GM12891 (cell line): ENCODE data around the gene COMMD1.

ENCODE experiments used
- POLR2A ChIP-seq: IDR thresholded peaks from 2 replicates; pipeline ENCODE4 v1.6.1; 2011; ENCODE audit warnings: low read depth, low read length, control low read depth
- POLR2AphosphoS5 ChIP-seq: IDR thresholded peaks from 2 replicates; pipeline ENCODE4 v1.6.1; 2011; ENCODE audit warnings: low read depth, low read length, control low read depth
- POU2F2 ChIP-seq: IDR thresholded peaks from 2 replicates; pipeline ENCODE4 v1.6.1; 2011; ENCODE audit warnings: low read depth, mild to moderate bottlenecking, control low read depth, low read length, moderate library complexity
- TAF1 ChIP-seq: IDR thresholded peaks from 2 replicates; pipeline ENCODE4 v1.6.1; 2011; ENCODE audit warnings: low read depth, low read length, control low read depth

DNA sequence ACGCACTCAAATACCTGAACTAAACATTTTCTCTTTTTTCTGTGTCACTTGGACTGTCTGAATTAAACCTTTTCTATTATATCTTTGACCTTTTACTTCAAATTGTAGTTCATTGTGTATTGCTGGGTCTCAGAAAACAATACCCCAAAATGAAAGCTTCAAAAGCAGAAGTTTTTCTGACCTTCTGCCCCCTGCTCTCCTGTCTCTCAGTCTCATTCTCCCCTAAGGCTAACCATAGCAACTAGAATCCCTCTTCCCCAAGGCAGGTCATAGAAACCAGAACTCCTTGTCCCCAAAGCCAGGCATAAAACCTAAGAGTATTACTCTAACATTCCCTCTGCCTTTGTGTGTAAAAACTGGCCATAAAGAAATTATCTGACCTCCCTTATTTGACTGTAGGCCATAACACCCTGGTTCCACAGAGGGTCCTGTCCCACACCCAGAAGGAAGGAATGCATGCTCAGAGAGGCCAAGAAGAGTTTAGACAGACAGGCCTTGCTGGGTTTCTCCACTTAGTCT lies 197.0 kb downstream of the COMMD1 start:
- TF ChIP-seq TAF1 (no peak), POLR2AphosphoS5 (no peak), POLR2A (no peak), POU2F2 (no peak)
